Measurements from ENCODE around the gene UBXN10. TPM values are rescaled to one million over a fixed set of nuclear protein-coding genes. Genes with fewer than 3 reads are reported as not detected.

The UBXN10 gene
- total RNA-seq, 6 experiments from 2014 or later, result 0.35 to 2.5 (median 1.8) TPM

DNA sequence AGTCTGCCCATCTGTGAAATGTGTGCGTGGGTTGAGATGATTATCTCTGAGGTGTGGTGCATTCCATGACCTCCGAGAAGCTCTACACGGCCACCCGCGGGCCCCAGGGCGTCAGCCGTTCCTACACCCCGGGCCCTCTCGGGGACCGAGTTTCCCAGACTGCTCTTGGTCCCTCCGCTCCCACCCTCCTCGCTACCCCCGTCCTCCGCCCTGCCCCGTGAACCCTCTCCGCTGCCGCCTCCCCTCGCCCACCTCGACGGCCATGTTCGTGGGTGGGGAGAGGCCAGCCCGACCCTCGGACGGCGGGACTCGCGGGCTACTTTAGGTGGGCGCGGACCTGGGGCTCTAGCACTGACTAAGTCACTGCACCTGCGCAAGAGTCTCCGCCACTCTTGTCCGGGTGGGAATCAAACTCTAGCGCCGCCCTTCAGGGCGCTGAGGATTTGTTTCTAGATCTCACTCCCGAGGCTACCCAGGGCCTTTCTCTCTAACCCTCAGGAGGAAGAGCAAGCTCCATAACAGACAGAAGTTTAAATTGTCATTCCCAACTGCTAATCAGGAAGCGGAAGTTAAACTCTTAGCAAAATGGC lies 57.1 kb downstream of the UBXN10 start:
- H3K36me3 ChIP-seq, result no peaks in the 10 kb centered on the region
- 69% methylated on average over 11 of the region's 37 CpGs for WGBS (ENCODE audit: insufficient coverage, low coverage, low lambda C conversion rate, missing lambda C conversion rate)
- no peaks in the 10 kb centered on the region for H3K4me1 ChIP-seq
- no peak overlapping the region for H3K27ac ChIP-seq
- H3K9me3 ChIP-seq, result no peaks in the 10 kb centered on the region
- intact Hi-C loops (cut with DNase I), result no loop called here
- no peak overlapping the region for H3K4me3 ChIP-seq
- no peak for DNase-seq
- ATAC-seq, result peak in 1 of 4 donors; percentile 20
- no peaks in the 10 kb centered on the region for H3K27me3 ChIP-seq
- TF ChIP-seq, protein P1, sequence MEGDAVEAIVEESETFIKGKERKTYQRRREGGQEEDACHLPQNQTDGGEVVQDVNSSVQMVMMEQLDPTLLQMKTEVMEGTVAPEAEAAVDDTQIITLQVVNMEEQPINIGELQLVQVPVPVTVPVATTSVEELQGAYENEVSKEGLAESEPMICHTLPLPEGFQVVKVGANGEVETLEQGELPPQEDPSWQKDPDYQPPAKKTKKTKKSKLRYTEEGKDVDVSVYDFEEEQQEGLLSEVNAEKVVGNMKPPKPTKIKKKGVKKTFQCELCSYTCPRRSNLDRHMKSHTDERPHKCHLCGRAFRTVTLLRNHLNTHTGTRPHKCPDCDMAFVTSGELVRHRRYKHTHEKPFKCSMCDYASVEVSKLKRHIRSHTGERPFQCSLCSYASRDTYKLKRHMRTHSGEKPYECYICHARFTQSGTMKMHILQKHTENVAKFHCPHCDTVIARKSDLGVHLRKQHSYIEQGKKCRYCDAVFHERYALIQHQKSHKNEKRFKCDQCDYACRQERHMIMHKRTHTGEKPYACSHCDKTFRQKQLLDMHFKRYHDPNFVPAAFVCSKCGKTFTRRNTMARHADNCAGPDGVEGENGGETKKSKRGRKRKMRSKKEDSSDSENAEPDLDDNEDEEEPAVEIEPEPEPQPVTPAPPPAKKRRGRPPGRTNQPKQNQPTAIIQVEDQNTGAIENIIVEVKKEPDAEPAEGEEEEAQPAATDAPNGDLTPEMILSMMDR (IDR thresholded peaks at IDR 0.05), result no peak
- no peak for TF ChIP-seq POLR2A (IDR thresholded peaks at IDR 0.05)

Other genes with a start within 250 kb of the UBXN10 start
- gene PLA2G2A, start 206.5 kb upstream of the UBXN10 start, total RNA-seq, result 1,000 to 10,000 TPM in 1 of 6 experiments, 100 to 1,000 TPM in 5; 109 to 1,136 (median 151) TPM
- 1 to 10 TPM in 5 of 6 experiments, under 1 TPM in 1; 0.62 to 4.8 (median 3.2) TPM for gene PLA2G5, start 115.9 kb upstream of the UBXN10 start, total RNA-seq
- under 1 TPM in 1 of 6 experiments, not detected in 5; 0.10 TPM for gene PLA2G2D, start 66.6 kb upstream of the UBXN10 start, total RNA-seq
- gene PLA2G2F, start 46.8 kb upstream of the UBXN10 start, total RNA-seq, result not detected
- gene PLA2G2C, start 422 bp downstream of the UBXN10 start, total RNA-seq, result not detected
- not detected for gene VWA5B1, start 104.8 kb downstream of the UBXN10 start, total RNA-seq